Dedifferentiated amniotic fluid mesenchymal stem cell (primary cell): ENCODE data around the gene TMPRSS9.

Source experiments
- DNase-seq: peaks from one replicate; pipeline ENCODE4 v3.0.0-alpha.2; 2016; ENCODE audit errors: extremely low spot score

Gene TMPRSS9

DNA sequence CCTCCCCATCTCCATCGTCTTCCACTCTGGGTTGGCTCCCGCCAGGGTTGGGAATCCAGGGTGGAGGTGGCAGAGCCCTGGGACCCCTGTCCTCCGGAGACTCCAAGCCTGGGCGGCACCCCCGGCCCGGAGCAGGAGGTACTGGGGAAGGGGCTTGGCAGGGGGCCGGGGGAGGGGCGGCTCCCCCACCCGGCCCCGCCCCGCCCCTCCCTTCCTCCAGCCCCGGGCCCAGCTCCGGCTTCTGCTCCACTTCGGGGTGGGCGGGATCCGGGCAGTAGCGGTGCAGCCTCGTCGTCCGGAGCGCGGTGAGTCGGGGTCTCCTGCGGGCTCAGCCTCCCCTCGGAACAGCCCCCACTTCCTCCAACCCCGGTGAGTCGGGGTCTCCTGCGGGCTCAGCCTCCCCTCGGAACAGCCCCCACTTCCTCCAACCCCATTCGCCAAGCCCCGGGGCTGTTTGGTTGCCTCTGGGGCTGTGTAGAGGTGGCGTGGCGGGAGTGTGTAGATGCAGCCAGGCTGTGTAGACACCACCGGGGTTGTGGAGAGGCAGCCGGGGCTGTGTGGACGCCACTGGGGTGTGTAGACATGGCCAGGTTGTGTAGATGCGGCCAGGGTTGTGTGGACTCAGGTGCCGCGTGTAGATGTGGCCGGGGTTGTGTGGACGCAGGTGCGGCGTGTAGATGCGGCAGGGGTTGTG lies at the start of gene TMPRSS9:
TSS of gene TMPRSS9 (plus strand) at position 274 of the 694 bp plus-strand sequence. CDS start 29,521 bp downstream, outside the sequence.
- no peak for DNase-seq

DNA sequence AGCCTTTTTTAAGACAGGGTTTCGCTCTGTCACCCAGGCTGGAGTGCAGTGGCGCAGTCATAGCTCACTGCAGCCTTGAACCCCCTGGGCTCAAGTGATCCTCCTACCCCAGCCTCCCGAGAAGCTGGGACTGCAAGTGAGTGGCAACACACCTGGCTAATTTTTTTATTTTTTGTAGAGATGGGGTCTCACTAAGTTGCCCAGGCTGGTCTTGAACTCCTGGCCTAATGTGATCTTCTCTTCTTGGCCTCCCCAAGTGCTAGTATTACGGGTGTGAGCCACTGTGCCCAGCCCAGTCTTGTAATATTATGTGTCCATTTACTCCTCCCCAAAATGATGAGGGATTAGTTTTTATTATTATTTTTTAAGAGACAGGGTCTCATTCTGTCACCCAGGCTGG lies 49.0 kb upstream of the TMPRSS9 start:
- no peak for DNase-seq

DNA sequence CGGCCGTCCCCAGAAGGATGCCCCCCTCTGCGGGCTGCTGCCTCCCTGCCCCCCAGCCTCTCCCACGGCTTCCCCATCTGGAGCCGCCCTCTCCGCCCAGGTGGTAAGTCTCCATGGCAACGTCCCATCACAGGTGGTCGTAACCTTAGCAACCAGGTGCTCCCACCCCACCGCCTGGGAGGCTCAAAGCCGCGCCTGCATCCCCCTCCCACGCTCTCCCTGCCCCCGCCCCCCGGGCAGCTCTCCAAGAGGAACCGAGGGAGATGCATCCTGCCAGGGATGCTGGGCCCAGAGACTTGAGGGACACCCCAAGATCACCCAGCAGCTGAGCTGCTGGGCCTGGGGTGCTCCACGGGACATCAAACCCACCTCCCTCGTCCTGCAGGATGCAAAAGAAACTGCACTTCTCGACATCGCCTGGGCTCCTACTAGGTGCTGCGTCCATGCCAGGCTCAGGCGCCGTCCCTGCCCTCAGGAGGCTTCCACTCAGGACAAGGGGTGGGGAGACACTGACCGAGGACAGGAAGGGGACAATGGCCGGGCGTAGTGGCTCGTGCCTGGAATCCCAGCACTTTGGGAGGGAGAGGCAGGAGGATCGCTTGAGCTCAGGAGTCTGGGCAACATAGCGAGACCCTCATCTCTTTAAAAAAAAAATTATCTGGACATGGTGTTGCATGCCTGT lies 47.1 kb upstream of the TMPRSS9 start:
- no peak for DNase-seq

DNA sequence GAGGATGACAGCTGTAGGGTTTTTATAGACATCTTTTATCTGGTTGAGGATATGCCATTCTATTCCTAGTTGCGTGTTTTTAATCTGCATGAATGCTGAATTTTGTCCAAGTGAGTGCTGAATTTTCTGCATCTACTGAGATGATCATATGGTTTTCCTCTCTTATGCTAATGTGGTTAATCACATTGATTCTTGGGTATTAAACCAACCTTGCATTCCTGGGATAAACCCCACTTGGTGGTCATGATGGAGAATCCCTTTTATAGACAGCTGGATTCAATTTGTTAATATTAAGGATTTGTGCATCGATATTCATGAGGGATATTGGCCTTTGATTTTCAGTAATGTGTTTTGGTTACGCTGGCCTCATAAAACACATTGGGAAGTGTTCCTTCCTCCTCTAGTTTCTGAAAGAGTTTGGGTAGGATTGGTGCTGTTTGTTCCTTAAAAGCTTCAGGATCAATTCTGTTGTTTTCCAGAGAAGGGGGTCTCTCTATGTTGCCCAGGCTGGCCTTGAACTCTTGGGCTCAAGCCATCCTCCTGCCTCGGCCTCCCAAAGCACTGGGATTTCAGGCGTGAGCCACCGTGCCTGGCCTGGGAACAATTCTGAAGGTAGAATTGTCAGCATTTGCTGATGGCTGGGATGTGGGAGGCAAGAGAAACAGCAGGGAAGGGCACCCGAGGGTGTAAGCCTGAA lies 44.8 kb upstream of the TMPRSS9 start:
- DNase-seq = no peak

DNA sequence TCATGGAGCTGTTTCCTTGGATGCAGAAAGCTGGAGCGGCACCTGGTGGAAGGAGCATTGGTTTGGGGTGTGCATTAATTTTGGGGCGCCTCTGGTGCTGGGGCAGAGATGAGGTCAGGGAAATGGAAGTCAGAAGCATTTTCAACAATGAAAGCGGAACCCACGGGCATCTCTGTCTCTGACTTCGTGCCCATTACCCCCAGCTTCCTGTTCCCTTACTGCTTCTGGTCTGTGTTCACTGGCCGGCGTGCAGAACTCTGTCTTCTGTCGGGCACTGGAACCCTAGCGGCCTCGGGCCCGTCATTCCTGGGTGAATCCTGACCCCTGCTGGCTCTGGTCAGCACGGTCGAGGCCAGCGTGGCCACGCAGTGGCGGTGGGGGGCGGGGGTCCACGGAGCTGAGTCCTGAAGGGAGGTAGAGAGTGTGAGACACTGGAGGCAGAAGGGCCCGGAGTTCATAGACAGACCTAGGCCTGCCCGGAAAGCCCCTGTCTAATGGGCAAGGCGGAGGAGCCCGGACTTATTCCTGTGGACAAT lies 44.2 kb upstream of the TMPRSS9 start:
- peak; percentile 22 for DNase-seq

DNA sequence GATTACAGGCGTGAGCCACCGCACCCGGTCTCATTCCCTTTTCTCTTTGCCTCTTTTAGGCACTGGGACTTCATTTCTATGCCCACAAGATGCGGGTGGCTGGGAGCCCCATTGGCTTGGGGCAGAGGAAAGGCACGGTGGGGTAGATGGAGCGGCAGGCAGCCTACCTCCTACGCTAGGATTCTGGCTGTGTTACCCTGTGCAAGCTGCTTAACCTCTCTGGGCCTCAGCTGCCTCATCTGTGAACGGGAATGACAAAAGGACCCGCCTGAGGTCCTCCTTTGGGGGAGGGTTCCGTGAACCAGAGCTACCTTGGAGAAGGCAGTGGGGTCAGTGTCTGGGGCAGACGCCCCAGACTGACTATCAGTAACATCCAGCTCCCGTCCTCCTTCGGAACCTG lies 42.8 kb upstream of the TMPRSS9 start:
- DNase-seq = no peak

DNA sequence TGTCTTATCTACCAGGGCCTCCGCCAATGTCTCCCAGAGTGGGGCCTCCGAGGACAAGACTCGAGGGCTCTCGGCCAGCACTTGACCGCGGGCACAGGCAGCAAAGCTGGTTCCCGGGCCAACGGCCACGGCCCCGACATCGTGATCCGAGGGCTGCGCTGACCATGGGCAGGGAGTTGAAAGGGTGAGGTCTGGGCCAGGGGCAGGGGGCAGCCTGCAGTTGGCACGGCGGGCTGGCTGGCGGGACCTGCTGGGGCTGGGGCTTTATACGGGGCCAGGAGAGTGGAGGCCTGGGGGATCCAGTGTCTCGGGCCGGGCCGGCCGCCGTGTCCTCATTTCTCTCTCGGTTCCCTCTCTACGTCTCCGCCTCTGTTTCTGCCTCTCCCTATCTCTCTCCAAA lies 42.3 kb upstream of the TMPRSS9 start:
- no peak for DNase-seq

DNA sequence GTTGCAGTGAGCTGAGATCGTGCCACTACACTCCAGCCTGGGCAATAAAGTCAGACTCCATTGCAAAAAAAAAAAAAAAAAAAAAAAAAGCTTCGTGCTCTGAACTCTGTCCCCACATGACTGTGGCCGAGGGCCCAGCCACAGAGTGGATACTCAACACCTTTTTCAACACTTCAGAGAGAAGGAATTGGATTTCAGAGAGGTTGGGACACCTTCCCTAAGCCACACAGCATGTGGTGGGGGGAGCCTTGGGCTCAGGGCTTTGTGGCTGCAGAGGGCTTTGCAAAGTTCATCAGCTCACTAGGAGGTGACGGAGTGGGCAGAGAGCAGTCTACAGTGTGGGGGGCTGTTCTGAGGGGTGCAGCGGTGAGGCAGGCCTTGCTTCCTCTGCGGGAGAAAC lies 41.1 kb upstream of the TMPRSS9 start:
- no peak for DNase-seq

DNA sequence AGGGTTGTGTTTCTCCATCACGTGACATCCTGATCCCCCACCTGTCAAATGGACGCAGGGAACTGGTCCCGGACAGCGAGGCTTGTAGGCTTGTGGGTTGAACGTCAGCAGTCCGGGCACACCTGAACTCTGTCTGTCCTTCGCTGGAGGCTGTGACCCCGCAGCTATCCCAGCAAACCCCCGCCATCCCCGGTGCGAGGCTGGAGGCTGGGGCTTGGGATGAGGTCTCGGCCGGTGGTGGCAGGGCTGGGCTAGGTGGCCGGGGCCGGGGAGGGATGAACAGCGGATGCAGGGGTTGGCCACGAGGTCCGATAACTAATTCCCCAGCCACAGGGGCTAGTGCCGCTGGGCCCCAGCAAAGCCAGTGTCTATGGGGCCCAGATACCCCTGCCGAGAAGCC lies 40.5 kb upstream of the TMPRSS9 start:
- no peak for DNase-seq

DNA sequence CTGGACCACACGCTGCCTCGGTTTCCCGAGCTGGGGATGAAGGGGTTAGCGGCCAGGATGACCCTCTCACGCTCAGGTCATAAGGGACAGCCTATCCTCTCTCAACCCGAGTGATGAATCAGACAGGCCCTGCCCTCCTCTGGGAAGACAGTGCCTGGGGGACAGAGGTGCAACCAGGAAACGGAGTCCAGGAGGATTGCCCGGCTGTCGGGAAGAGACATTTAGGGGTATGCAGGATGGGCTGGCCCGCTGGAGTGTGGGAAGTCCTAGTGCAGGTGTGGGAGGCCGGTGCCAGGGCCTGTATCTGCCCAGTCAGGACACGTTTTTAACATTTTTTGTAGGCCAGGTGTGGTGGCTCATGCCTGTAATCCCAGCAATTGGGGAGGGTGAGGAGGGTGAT lies 40.0 kb upstream of the TMPRSS9 start:
- no peak for DNase-seq

DNA sequence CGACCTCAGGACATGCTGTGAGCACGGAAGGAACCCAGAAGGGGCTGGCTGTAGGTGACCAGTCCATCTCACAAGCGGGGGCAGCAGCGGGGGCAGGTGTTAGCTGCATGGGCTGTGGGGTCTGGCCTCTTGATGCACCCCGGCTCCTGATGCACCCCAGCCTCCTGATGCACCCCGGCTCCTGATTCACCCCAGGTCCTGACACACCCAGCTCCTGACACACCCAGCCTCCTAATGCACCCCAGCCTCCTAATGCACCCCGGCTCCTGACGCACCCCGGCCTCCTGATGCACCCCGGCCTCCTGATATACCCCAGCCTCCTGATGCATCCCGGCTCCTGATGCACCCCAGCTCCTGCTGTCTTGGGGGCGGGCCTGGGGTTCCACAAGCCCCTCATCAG lies 39.1 kb upstream of the TMPRSS9 start:
- DNase-seq = no peak

DNA sequence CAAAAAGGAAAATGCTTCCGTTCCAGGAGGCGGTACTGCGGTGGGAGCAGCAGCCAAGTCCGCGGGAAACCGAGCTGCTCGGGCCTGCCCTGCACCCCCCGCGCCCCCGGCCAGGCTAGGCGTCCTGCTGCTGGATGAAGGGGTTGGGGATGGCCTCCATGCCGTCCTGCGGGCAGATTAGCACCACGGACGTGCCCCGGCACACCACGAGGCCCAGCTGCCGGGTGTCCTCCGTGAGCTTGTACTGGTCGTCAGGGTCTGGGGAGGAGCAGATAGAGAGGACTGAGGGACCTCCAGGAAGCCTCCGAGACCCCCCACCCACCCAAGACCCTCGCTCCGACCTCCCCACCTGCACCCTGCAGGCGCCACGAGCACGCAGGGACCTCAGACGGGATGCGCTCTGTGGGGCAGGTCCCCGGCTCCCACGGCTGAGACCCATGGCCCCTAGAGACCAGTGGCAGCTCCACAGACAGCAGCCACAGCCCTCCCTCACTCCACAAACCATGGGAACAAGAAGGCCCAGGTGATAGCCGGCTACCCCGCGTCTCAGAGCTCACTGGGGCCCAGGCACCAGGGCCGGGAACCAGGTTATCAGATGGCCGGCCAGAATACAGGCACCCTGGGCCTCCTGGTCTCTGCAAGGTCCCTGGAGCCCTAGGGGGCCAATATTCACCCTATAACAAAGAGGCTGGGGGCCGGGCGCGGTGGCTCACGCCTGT lies 38.3 kb upstream of the TMPRSS9 start:
- DNase-seq = no peak

DNA sequence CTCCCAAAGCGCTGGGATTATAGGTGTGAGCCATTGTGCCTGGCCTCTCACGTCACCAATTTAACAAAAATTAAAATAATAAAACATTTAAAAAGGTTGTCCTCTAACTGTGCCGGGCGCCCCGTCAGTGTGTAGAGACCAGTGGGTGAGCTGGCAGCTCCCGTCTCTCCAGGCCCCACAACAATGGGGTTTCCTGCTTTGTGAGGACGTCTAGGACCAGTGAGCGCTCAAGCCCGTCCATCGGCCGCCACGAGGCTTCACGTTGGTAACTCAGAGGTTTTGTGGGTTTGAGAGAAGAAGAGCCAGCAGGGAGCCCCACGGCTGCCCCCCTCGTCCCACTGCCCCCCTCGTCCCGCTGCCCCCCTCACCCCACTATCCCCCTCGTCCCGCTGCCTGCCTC lies 36.4 kb upstream of the TMPRSS9 start:
- no peak for DNase-seq

DNA sequence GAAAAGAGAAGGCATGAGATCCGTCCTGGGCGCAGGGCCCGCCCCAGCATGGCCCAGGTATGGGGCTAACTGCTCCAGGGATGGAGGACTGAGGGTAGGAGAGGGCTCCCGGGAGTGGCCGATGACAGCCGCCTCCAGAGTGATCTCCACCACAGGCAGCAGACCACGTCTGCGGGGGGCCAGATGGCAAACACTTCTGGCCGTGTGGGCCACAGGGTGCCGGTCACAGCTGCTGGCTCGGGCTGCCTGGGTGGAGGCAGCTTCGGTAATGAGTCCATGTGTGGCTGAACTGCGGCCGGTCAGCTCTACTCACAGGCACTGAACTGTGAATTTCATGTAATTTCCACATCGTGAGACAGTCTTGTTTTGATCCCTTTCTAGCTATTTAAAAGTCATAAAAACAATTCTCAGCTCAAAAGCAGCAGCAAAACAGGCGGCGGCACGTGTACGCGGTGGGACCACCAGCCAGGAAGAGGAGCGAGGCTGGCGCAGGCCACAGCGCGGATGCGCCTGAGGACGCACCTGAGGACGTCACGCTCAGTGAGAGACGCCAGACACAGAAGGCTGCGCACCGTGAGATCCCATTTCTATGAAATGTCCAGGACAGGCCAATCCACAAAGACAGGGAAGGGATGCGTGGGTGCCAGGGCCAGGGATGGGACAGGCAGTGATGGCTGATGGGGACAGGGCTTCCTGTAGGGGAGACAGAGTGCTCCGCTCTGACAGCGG lies 35.7 kb upstream of the TMPRSS9 start:
- no peak for DNase-seq

DNA sequence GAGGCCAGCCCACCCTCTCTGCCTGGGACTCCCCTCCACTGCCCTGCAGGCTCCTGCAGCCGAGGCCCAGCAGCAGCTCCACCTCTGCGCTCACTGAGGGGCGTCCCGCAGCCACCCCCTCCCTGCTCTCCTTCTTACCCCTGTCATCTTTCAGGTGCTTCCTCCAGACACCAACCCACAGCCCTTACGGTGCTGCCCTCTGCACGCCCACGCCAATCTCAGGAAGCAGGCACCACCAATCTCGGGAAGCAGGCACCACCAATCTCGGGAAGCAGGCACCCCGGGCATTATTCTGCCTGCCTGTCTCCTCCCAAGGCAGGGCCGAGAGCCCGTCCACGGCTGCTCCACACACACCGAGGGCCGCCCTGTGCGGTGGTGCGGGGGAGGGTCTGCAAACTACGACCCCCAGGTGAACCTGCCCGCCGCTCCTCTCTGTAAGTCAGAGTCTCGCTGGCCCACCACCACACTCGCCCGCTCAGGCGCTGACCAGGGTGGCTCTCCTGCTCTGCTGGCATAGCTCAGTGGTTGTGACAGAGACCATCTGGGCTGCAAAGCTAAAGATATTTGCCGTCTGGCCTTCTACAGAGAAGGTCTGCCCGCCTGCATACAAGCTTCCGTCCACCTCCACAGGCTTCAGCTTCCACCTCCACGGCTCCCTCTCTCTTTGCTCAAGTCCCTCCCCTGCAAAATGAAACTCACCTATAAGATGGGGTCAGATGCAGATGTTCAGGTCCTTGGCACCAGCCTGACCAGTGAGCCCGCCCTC lies 34.6 kb upstream of the TMPRSS9 start:
- DNase-seq = no peak

DNA sequence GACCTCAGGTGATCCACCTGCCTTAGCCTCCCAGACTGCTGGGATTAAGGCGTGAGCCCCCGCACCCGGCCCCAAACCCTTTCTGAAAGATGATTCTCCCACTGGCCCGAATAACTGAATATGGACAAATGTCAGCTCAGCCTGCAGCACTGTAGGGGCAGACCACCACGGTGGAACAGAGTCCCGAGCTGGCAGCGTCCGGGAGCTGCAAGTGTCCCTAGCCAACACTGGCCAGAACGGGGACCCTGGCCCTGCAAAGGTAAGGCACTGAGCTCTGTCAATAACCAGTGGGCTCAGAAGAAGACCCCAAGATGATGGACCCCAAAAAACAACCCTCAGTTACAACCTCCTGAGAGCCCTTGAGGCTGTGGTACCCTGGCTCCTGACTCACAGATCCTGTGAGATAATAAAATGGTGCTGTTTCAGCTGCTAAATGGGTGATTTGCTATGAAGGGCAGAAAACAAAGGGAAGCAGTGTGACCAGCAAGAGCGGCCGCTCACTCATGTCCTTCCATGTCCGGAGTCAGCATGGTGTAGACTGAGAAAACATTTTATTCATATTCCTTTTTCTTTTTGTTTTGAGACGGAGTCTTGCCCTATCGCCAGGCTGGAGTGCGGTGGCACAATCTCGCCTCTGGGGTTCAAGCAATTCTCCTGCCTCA lies 33.2 kb upstream of the TMPRSS9 start:
- DNase-seq = no peak

DNA sequence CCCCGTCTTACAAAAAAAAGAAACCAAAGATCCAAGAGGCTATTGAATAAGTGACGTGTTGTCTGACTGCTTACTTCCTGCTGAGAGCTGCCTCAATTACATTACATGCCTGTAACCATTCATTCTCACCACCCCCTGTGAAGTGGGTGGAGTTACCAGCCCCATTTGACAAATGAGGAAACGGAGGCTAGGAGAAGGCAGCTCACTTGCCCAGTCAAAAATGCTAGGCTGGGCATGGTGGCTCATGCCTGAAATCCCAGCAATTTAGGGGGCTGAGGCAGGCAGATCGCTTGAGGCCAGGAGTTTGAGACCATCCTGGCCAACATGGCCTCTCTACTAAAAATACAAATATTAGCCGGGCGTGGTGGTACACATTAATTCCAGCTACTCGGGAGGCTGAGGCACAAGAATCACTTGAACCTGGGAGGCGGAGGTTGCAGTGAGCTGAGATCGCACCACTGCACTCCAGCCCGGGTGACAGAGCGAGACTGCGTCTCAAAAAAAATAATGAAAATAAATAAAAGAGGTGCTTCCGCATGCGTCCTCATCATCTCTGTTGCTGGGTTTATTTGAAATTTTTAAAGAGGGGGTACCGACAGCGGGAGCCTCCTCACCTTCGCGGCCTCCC lies 32.2 kb upstream of the TMPRSS9 start:
- peak; percentile 62 for DNase-seq

DNA sequence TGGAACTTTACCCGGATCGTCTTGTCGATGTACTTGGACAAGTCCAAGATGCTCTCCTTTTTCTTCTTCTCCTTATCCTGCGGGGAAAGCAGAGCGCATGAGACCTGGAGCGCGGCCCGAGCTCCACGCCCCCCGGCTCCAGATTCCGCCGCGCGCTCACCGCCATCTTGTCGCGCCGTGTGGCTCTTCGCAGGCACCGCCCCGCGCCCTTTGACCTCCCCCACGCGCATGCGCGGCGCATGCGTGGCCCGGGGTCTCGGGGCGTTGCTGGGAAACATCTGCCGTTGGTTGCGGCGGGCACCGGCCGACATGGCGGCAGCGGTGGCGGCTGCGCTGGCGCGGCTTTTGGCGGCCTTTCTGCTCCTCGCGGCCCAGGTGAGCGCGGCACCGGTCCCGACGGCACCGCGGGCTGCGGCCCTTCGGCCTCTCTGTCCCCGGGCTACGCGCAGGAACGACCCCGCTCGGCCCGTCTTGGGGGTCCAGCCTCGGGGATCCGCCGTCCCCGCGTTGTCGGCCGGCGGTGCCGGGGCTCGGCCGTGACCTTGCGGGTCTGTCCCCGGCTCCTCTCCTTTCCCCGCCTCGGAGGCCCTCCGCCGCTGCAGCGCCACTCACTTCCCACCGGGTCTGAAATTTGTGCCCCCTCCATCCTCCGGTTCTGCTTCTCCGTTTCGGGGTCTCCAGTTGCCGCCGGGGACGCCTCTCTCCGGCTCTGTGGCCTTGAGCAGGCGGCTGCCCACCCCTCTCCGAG lies 31.5 kb upstream of the TMPRSS9 start, which contains the start of the genes LSM7 and SPPL2B:
TSS of gene LSM7 (minus strand) at position 186 of the 748 bp plus-strand sequence. CDS start at position 166, 20 bp downstream.
TSS of gene SPPL2B (plus strand) at position 284 of the 748 bp plus-strand sequence. CDS start at position 310, 26 bp downstream.
- peak; percentile 75 for DNase-seq

DNA sequence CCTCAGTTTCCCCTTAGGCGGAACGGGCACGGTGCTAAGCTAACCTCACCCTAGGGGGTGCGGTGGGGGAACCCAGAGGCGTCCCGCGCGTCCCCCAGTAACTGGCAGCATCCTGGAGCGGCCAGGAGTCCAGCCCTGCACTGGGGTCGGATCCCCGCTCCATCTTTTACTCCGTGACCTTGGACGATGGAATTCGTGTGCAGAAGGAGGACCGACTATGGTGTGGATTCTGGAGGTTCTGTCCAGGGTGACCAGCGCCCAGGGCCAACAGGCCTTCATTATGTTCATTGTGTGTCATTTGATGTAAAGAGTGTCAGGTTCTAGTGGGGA lies 31.0 kb upstream of the TMPRSS9 start:
- DNase-seq = no peak
